ENCODE measurements around the gene ARHGEF11.

GRCh38 chr1:157004327-157004726 lies 41.2 kb downstream of the ARHGEF11 start:
- TF ChIP-seq CTCF (IDR thresholded peaks at IDR 0.05) (no peak), POLR2A (IDR thresholded peaks at IDR 0.05) (no peak)
